Measurements from ENCODE around the gene RAD51B. TPM values are rescaled to one million over a fixed set of nuclear protein-coding genes. Genes with fewer than 3 reads are reported as not detected.

The RAD51B gene
- total RNA-seq, 1 experiment from 2014 or later: 20.0 TPM

DNA sequence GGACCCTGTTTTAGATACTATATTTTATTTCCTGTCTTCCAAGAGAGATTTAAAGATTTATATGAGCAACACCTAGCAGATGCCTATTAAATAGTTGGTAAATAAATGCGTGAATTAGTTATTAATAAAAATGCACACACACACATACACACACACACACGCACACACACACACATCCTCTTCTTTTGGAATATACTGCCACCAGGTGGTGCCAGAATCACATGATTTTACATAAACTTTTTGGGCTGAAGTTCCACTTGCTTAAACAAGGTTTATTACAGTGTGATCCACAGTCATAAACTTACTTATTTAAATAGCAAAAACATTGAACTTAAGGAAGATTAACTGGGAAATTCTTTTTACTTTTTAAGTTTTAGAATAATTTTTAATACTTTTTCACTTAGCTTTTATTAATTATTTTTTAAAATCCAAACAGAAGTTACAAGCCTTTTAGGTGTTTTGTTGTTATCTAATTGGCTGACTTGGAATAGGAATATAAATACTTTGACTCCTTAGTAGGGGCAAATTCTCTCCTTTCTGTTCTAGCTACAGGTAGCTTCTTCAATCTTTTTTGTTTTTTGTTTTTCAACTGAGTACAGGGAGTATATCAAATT is 17.5 kb downstream of the RAD51B start:
- Histone ChIP-seq H3K9me2 (ENCODE audit: insufficient read depth) (no peaks in the 10 kb centered on the region), H3K4me3 (replicated peaks in 1 of 2; ENCODE audit: low read depth in 1 of 2, low read length in 2 of 2) (no peak overlapping the region), H3K4me1 (ENCODE audit: control insufficient read depth in 1 of 2, insufficient read depth in 2 of 2, low read length in 2 of 2) (no peaks in the 10 kb centered on the region), H4K20me1 (ENCODE audit: insufficient read depth) (no peaks in the 10 kb centered on the region), H3K9me3 (ENCODE audit: control insufficient read depth in 1 of 2, insufficient read depth in 1 of 2, low read depth in 1 of 2, low read length in 2 of 2) (no peaks in the 10 kb centered on the region), H3K27me3 (ENCODE audit: insufficient read depth, low read length) (no peaks in the 10 kb centered on the region), H3K36me3 (ENCODE audit: control insufficient read depth in 1 of 2, insufficient read depth in 2 of 2, low read length in 2 of 2) (0 out of 4 replicates have a peak, but pooled peaks cover 0 to 3% of the 10 kb centered on the region in 2 experiments), H3K79me2 (ENCODE audit: insufficient read depth, low read length) (no peaks in the 10 kb centered on the region), H3K27ac (ENCODE audit: low read depth, low read length) (no peak overlapping the region), H2AFZ (ENCODE audit: low read depth, low read length, poor library complexity, severe bottlenecking) (no peak overlapping the region), H3K9ac (ENCODE audit: low read length) (no peak overlapping the region), H3K4me2 (ENCODE audit: low read length) (no peak overlapping the region)
- RAD21 ChIA-PET (ENCODE audit: low non-redundant PET in 1 of 2, low total read pairs in 2 of 2, uncharacterized antibody in 2 of 2, unreplicated experiment in 2 of 2): no interaction called here
- ATAC-seq (peak; percentile 67), DNase-seq (ENCODE audit: low read depth, low spot score) (peak; percentile 72)
- CTCF ChIA-PET: interaction anchor here (0.8 to 1.5 kb wide), 3 partner anchors 9 to 1007 kb away, joined by 3 to 5 read pairs (median 4); no protein-coding TSS in a partner anchor
- POLR2A ChIA-PET: no interaction called here
- BruUV-seq (replicated peaks): TSS peak; percentile 27
- intact Hi-C loops (cut with micrococcal nuclease): loop anchor here (5.0 to 10.0 kb wide), 2 partner anchors 980 to 1008 kb away; no protein-coding TSS in a partner anchor
- TF ChIP-seq CEBPB (IDR thresholded peaks at IDR 0.05; ENCODE audit: low read depth) (no peak), ZBTB33 (IDR thresholded peaks at IDR 0.05; ENCODE audit: extremely low read depth, insufficient replicate concordance, low read length) (no peak), RAD21 (IDR thresholded peaks at IDR 0.05; ENCODE audit: low read depth) (peak; percentile 82), YY1 (IDR thresholded peaks at IDR 0.05; ENCODE audit: extremely low read depth, insufficient replicate concordance, low read depth, low read length) (peak; percentile 42), ELF1 (IDR thresholded peaks at IDR 0.05; ENCODE audit: borderline replicate concordance, low read depth) (no peak), FOSL1 (IDR thresholded peaks at IDR 0.05; ENCODE audit: low read depth) (no peak), CTCF (IDR thresholded peaks at IDR 0.05 in 2 of 3, conservative IDR thresholded peaks at IDR 0.05 in 1 of 3; ENCODE audit: borderline replicate concordance in 1 of 3, insufficient read depth in 1 of 3, low read depth in 2 of 3, low read length in 2 of 3) (peak; percentile 63 to 83 (median 66)), CBX3 (IDR thresholded peaks at IDR 0.05; ENCODE audit: low read depth) (peak; percentile 82; the same call in 1 of the 2 replicates), ZFX (IDR thresholded peaks at IDR 0.05) (no peak)
- TF ChIP-seq, protein P1, sequence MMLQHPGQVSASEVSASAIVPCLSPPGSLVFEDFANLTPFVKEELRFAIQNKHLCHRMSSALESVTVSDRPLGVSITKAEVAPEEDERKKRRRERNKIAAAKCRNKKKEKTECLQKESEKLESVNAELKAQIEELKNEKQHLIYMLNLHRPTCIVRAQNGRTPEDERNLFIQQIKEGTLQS (IDR thresholded peaks at IDR 0.05): no peak
- TF ChIP-seq, protein P2, sequence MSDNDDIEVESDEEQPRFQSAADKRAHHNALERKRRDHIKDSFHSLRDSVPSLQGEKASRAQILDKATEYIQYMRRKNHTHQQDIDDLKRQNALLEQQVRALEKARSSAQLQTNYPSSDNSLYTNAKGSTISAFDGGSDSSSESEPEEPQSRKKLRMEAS (IDR thresholded peaks at IDR 0.05): peak; percentile 23; the same call in 1 of the 2 replicates

Data from HCT116 (cell line).